HCT116 (cell line): ENCODE data around the gene CSH2. TPM values are rescaled to one million over a fixed set of nuclear protein-coding genes. Genes with fewer than 3 reads are reported as not detected.
"Not testable (repeated sequence)": the region's sequence is repeated elsewhere in the genome, so short reads cannot be mapped to it uniquely, and the experiment has no call there.

Experiments used
- ATAC-seq: fragments of 200-7000 bp; cut with Tn5 transposase; 2 replicates; pipeline ENCODE4 v1.9.1; 2020; ENCODE audit warnings: mild to moderate bottlenecking, moderate library complexity
- BruUV-seq: library from RNA; stranded (reverse); fragments of 400-500 nt; replicated peaks from 2 replicates; lab custom pipeline; 2021; lab: Mats Ljungman, UMichigan
- CTCF ChIA-PET: fragments of 300-600 bp; sonication (Branson Sonifier 250); formaldehyde crosslinking; loops from one replicate; lab custom pipeline; 2021; ENCODE audit warnings: antibody characterized with exemption; lab: Charles Lee
- POLR2A ChIA-PET: fragments of 300-600, 350-600 bp; sonication (Branson Sonifier 250); formaldehyde crosslinking; loops from one replicate; lab custom pipeline; 2021; ENCODE audit warnings: antibody characterized with exemption; lab: Charles Lee
- RAD21 ChIA-PET, 2 experiments: fragments of 300-600 bp; sonication (Branson Sonifier 250); formaldehyde crosslinking; loops; one replicate each; lab custom pipeline; 2023; ENCODE audit warnings: low total read pairs in 2 of 2; ENCODE audit not compliant: uncharacterized antibody in 2 of 2, unreplicated experiment in 2 of 2, low non-redundant PET in 1 of 2; lab: Charles Lee
- DNase-seq: peaks from one replicate; pipeline ENCODE4 v3.0.0-alpha.2; 2010; ENCODE audit warnings: low read depth, low spot score
- H2AFZ ChIP-seq: fragments of 200-600 bp; shearing (Covaris generic), sonication (generic); 2 replicates; pipeline ENCODE4 v1.6.1; 2017; ENCODE audit warnings: low read depth, mixed run types, mixed read lengths, antibody characterized with exemption, low read length; ENCODE audit not compliant: poor library complexity, severe bottlenecking
- H3K27ac ChIP-seq: 2 replicates; pipeline ENCODE4 v1.5.1; 2012; ENCODE audit warnings: low read depth, low read length
- H3K27me3 ChIP-seq: fragments of 200-600 bp; sonication (generic); 2 replicates; pipeline ENCODE4 v1.6.1; 2016; ENCODE audit warnings: mixed run types, low read length, mixed read lengths; ENCODE audit not compliant: insufficient read depth
- H3K36me3 ChIP-seq, 2 experiments: fragments of 200-500 bp in 1 of 2; fragments of 200-600 bp in 1 of 2; sonication (Bioruptor generic) in 1 of 2; sonication (generic) in 1 of 2; 2 replicates each; pipeline versions ENCODE4 v1.5.1 to v1.6.1; 2014 to 2016; ENCODE audit warnings: low read length in 2 of 2, inconsistent platforms in 1 of 2, mixed read lengths in 1 of 2, mixed run types in 1 of 2; ENCODE audit not compliant: insufficient read depth in 2 of 2, control insufficient read depth in 1 of 2
- H3K4me1 ChIP-seq, 2 experiments: fragments of 200-600 bp in 1 of 2; sonication (generic) in 1 of 2; 2 replicates each; pipeline versions ENCODE4 v1.5.1 to v1.6.1; 2012 to 2017; ENCODE audit warnings: low read length in 2 of 2, inconsistent platforms in 1 of 2, mild to moderate bottlenecking in 1 of 2, mixed read lengths in 1 of 2, mixed run types in 1 of 2, moderate library complexity in 1 of 2; ENCODE audit not compliant: insufficient read depth in 2 of 2, control insufficient read depth in 1 of 2
- H3K4me2 ChIP-seq: fragments of 200-600 bp; sonication (generic); 2 replicates; pipeline ENCODE4 v1.6.1; 2017; ENCODE audit warnings: mixed run types, low read length, mixed read lengths
- H3K4me3 ChIP-seq, 2 experiments: fragments of 200-600 bp in 1 of 2; sonication (generic) in 1 of 2; replicated peaks in 1 of 2; 2 replicates each; pipeline ENCODE4 v1.5.1; 2011 to 2016; ENCODE audit warnings: low read length in 2 of 2, control low read depth in 1 of 2, low read depth in 1 of 2, mild to moderate bottlenecking in 1 of 2, mixed read lengths in 1 of 2, mixed run types in 1 of 2
- H3K79me2 ChIP-seq: fragments of 200-600 bp; sonication (generic); 2 replicates; pipeline ENCODE4 v1.6.1; 2017; ENCODE audit warnings: mild to moderate bottlenecking, mixed run types, low read length, moderate library complexity, mixed read lengths; ENCODE audit not compliant: insufficient read depth
- H3K9ac ChIP-seq: fragments of 200-600 bp; sonication (generic); 2 replicates; pipeline ENCODE4 v1.6.1; 2016; ENCODE audit warnings: low read length, mixed read lengths
- H3K9me2 ChIP-seq: fragments of 200-600 bp; sonication (generic), shearing (Covaris generic); 2 replicates; pipeline ENCODE4 v1.6.1; 2017; ENCODE audit warnings: mixed run types, mild to moderate bottlenecking, moderate library complexity; ENCODE audit not compliant: insufficient read depth
- H3K9me3 ChIP-seq, 2 experiments: fragments of 200-500 bp in 1 of 2; fragments of 200-600 bp in 1 of 2; sonication (Bioruptor generic) in 1 of 2; sonication (generic) in 1 of 2; 2 replicates each; pipeline ENCODE4 v1.6.1; 2014 to 2017; ENCODE audit warnings: low read length in 2 of 2, mixed read lengths in 2 of 2, inconsistent platforms in 1 of 2, low read depth in 1 of 2, mild to moderate bottlenecking in 1 of 2, mixed run types in 1 of 2, moderate library complexity in 1 of 2; ENCODE audit not compliant: control insufficient read depth in 1 of 2, insufficient read depth in 1 of 2
- H4K20me1 ChIP-seq: fragments of 200-600 bp; sonication (generic), shearing (Covaris generic); 2 replicates; pipeline ENCODE4 v1.6.1; 2017; ENCODE audit warnings: mixed run types, mild to moderate bottlenecking, moderate library complexity; ENCODE audit not compliant: insufficient read depth
- intact Hi-C: fragments of 100-400 bp; cut with micrococcal nuclease; formaldehyde crosslinking; loops from 2 replicates; pipeline ENCODE4 v1.10.0; 2022
- total RNA-seq: library from RNA; stranded (reverse); gene quantifications from one replicate; pipeline ENCODE4 v1.2.1, GENCODE V29; 2021; ENCODE audit not compliant: unreplicated experiment

The CSH2 gene
- total RNA-seq, 1 experiment from 2014 or later, result not detected

DNA sequence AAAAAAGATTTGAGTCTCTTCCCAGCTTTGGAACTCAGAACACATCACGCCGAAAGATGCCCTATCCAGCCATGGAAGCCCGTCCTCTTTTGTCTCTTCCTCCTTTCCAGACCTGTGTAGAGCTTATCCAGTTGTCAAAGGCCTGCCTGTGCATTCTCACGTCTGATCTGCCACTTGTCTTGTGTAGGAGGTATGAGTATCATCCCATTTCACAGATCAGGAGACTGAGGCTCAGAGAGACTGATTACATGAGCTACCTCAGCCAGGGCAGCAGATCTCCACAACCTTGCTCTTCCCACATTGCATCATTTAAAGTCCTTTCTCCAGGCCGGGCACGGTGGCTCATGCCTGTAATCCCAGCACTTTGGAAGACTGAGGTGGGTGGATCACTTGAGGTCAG lies 1.2 kb upstream of the CSH2 start:
- H3K4me3 ChIP-seq, RAD21 ChIA-PET: not testable (repeated sequence)
- CTCF ChIA-PET, result interaction anchor here (0.8 kb wide), 1 partner anchor 259 kb away, joined by 4 read pairs; no protein-coding TSS in a partner anchor

DNA sequence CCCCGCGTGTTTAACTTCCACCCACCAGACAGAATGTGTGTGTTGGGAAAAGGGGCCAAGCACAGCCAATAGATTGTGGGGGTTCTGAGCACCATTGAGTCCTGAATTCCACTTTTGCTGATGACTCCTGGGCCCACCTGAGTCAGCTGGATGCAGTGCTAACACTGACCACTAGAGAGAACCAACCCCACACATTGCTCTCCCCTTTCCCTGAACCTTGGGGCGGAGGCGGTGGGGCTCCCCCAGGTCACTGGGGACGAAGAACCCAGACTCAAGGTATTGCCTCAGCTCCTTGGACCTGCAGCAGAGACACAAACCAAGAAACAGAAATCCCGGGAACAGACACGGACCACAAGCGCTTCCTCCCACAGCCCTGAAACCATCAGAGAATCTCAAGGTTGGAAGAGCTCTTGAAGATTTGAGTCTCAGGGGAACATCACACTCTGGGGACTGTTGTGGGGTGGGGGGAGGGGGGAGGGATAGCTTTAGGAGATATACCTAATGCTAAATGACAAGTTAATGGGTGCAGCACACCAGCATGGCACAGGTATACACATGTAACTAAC lies 667 bp upstream of the CSH2 start:
- DNase-seq, intact Hi-C loops, H3K9me2 ChIP-seq, H2AFZ ChIP-seq, H3K4me3 ChIP-seq, H3K9ac ChIP-seq, H3K4me2 ChIP-seq, POLR2A ChIA-PET, H3K9me3 ChIP-seq, RAD21 ChIA-PET, H3K79me2 ChIP-seq, H3K36me3 ChIP-seq, H4K20me1 ChIP-seq, H3K27me3 ChIP-seq, BruUV-seq, H3K4me1 ChIP-seq, H3K27ac ChIP-seq: not testable (repeated sequence)
- peak; percentile 79 for ATAC-seq
- CTCF ChIA-PET, result interaction anchor here (0.8 kb wide), 1 partner anchor 259 kb away, joined by 4 read pairs; no protein-coding TSS in a partner anchor

More for the DNA sequence above, 1.2 kb upstream of the CSH2 start:
- H3K27ac ChIP-seq, H3K9me3 ChIP-seq, H3K27me3 ChIP-seq, BruUV-seq, H3K4me2 ChIP-seq, ATAC-seq, H3K79me2 ChIP-seq, H4K20me1 ChIP-seq, H3K36me3 ChIP-seq, H3K4me1 ChIP-seq, H2AFZ ChIP-seq, intact Hi-C loops, H3K9me2 ChIP-seq, POLR2A ChIA-PET, DNase-seq, H3K9ac ChIP-seq: not testable (repeated sequence)

DNA sequence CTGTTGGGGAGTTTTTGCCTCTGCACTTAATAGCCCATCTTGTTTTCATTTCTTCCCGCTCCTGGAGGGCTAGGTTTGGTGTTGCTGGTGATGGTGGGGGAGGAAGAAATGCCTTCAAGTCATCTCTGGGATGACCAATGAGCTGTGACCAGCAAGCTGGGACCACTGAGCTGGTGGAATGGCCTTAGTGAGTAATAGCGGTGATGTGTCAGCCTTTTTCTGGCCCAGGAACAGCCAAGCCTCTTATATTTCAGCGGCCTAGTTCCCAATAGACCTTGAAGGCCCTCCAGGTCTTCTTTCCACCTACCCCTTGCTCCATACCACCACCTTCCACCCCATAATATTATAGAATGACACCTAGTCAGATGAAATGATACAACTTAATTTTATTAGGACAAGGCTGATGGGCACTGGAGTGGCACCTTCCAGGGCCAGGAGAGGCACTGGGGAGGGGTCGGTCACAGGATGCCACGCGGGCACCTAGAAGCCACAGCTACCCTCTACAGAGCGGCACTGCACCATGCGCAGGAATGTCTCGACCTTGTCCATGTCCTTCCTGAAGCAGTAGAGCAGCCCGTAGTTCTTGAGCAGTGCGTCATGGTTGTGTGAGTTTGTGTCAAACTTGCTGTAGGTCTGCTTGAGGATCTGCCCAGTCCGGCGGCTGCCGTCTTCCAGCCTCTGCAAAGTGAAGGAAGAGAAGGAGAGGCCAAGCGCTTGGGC lies 1.7 kb downstream of the CSH2 start:
- H3K4me1 ChIP-seq, BruUV-seq, H3K79me2 ChIP-seq, RAD21 ChIA-PET, H3K27me3 ChIP-seq, H4K20me1 ChIP-seq, CTCF ChIA-PET, H2AFZ ChIP-seq, H3K4me2 ChIP-seq, POLR2A ChIA-PET, H3K9me3 ChIP-seq, intact Hi-C loops, H3K4me3 ChIP-seq, ATAC-seq, H3K27ac ChIP-seq, H3K9ac ChIP-seq, H3K36me3 ChIP-seq, H3K9me2 ChIP-seq, DNase-seq: not testable (repeated sequence)

DNA sequence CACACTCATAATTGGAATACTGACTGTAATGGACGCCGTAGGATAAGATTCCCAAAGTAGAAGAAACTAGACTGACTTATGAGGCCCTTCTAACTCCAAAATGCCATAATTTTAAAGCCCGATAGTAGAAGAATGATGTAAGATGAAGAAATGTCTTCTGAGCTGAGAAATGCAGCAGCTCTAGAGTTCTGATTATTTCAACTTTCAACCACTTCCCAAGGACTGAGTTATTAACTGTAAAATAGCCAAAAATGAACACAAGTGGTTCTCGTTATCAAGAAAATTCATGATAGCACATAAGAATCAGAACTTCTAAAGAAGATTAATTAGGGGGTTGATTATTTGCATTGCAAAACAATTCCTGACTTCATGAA lies 3.2 kb downstream of the CSH2 start:
- peaks cover 0 to 13% of the 10 kb centered on the region in 2 experiments; a peak in 2 of 4 replicates for H3K4me1 ChIP-seq
- intact Hi-C loops, H4K20me1 ChIP-seq, BruUV-seq, H3K79me2 ChIP-seq, RAD21 ChIA-PET, H3K9me3 ChIP-seq, H3K9ac ChIP-seq, H2AFZ ChIP-seq, H3K27ac ChIP-seq, ATAC-seq, DNase-seq, H3K4me3 ChIP-seq, H3K4me2 ChIP-seq, H3K27me3 ChIP-seq, H3K9me2 ChIP-seq, POLR2A ChIA-PET, H3K36me3 ChIP-seq: not testable (repeated sequence)
- CTCF ChIA-PET, result interaction anchor here (1.1 to 1.7 kb wide), 5 partner anchors 10 to 263 kb away, joined by 3 to 6 read pairs (median 4); partner anchors contain the start of gene GH2
